ENCODE measurements around the gene GTF2H4. TPM values are rescaled to one million over a fixed set of nuclear protein-coding genes. Genes with fewer than 3 reads are reported as not detected.
A peak's percentile ranks its signal among the peaks of the same experiment; 100 is the strongest.

GTF2H4 gene
- total and polyA plus RNA-seq, 10 of the 15 experiments (the other 5 are each of a cell fraction or from before 2014, with no cell fraction given) = 1.1 to 43.8 (median 18.9) TPM

- in situ Hi-C loops (cut with MboI) = no loop called here
- WGBS (ENCODE audit: insufficient coverage, insufficient replicate concordance, low lambda C conversion rate, missing lambda C conversion rate) = 36% methylated on average over 1 of the region's 1 CpG
- no peak for FAIRE-seq
- TF ChIP-seq YBX1 (IDR thresholded peaks at IDR 0.05) (no peak), RELB (IDR thresholded peaks at IDR 0.05; ENCODE audit: low read depth) (peak; percentile 69; the same call in 1 of the 2 replicates), ATF7 (IDR thresholded peaks at IDR 0.05; ENCODE audit: low read depth) (no peak), PAX8 (IDR thresholded peaks at IDR 0.05) (no peak), BHLHE40 (IDR thresholded peaks at IDR 0.05; ENCODE audit: borderline replicate concordance in 1 of 2, low read depth in 2 of 2, low read length in 1 of 2) (peak; percentile 13 to 19; a peak in 1 of 4 replicates), IKZF1 (conservative IDR thresholded peaks at IDR 0.05) (peak; percentile 78), CBX5 (IDR thresholded peaks at IDR 0.05; ENCODE audit: low read depth) (no peak), BMI1 (IDR thresholded peaks at IDR 0.05; ENCODE audit: borderline replicate concordance) (peak; percentile 24; the same call in 1 of the 2 replicates), ATF2 (IDR thresholded peaks at IDR 0.05; ENCODE audit: low read length) (no peak), RAD51 (IDR thresholded peaks at IDR 0.05) (peak; percentile 30; the same call in 1 of the 2 replicates), NFYA (IDR thresholded peaks at IDR 0.05; ENCODE audit: borderline replicate concordance, low read depth, low read length) (no peak), STAT3 (IDR thresholded peaks at IDR 0.05; ENCODE audit: low read depth, low read length) (no peak), WRNIP1 (IDR thresholded peaks at IDR 0.05; ENCODE audit: borderline replicate concordance, low read depth, low read length) (no peak), HDGF (IDR thresholded peaks at IDR 0.05) (no peak), EP300 (IDR thresholded peaks at IDR 0.05; ENCODE audit: borderline replicate concordance in 1 of 2, control insufficient read depth in 1 of 2, low read depth in 2 of 2, low read length in 2 of 2) (peak in 1 of 2 experiments; percentile 35; a peak in 1 of 4 replicates), HDAC6 (IDR thresholded peaks at IDR 0.05; ENCODE audit: unreplicated experiment) (no peak), RUNX3 (IDR thresholded peaks at IDR 0.05; ENCODE audit: low read length) (peak; percentile 27; the same call in 1 of the 2 replicates), SKIL (IDR thresholded peaks at IDR 0.05; ENCODE audit: low read depth, poor library complexity, severe bottlenecking) (peak; percentile 52)
Observed at GRCh38 chr6:30900863-30901417, 7.1 kb upstream of the GTF2H4 start.

More at GRCh38 chr6:30900863-30901417, 7.1 kb upstream of the GTF2H4 start:
- peak; percentile 80 for ATAC-seq
- H2AFZ ChIP-seq (ENCODE audit: control insufficient read depth, low read depth, low read length) = no peak overlapping the region
- peak overlapping the region; percentile 41; the same call in 1 of the 2 replicates for H3K4me2 ChIP-seq (ENCODE audit: control insufficient read depth, insufficient read depth)
- ChIA-PET CTCF (interaction anchor here (0.7 to 2.0 kb wide), 4 partner anchors 13 to 69 kb away, joined by 3 to 14 read pairs (median 6); partner anchors contain the start of gene VARS2), RAD21 (ENCODE audit: unreplicated experiment) (interaction anchor here (0.7 to 3.8 kb wide), 8 partner anchors 10 to 228 kb away, joined by 3 to 31 read pairs (median 6); partner anchors contain the start of genes DDR1 and VARS2), POLR2A (interaction anchor here (1.1 to 6.0 kb wide), 3 partner anchors 11 to 17 kb away, joined by 3 to 37 read pairs (median 8); partner anchors contain the start of genes DDR1 and VARS2), SMC1A (ENCODE audit: uncharacterized antibody, unreplicated experiment) (interaction anchor here (1.3 to 2.3 kb wide), 6 partner anchors 12 to 72 kb away, joined by 4 to 9 read pairs (median 6); partner anchors contain the start of genes DDR1 and VARS2)
- no TSS peak for BruUV-seq (replicated peaks)
- no peak overlapping the region for H3K9ac ChIP-seq (ENCODE audit: control insufficient read depth, insufficient read depth, low read length)
- intact Hi-C loops (cut with micrococcal nuclease; ENCODE audit: unreplicated experiment) = loop anchor here (2.0 kb wide), 1 partner anchor 18 kb away; no protein-coding TSS in a partner anchor
- H3K4me3 ChIP-seq = no peak overlapping the region
- no peaks in the 10 kb centered on the region for H4K20me1 ChIP-seq (ENCODE audit: control insufficient read depth, insufficient read depth)
- no peak for DNase-seq (ENCODE audit: low read depth, low spot score)
- H3K79me2 ChIP-seq (ENCODE audit: control insufficient read depth, insufficient read depth, low read length) = no peaks in the 10 kb centered on the region
- H3K36me3 ChIP-seq (ENCODE audit: control insufficient read depth in 2 of 2, insufficient read depth in 2 of 2, low read length in 1 of 2) = peaks cover 4 to 10% of the 10 kb centered on the region in 2 experiments; a peak in 2 of 4 replicates
- no peaks in the 10 kb centered on the region for H3K27me3 ChIP-seq (replicated peaks in 1 of 2; ENCODE audit: control insufficient read depth in 2 of 2, insufficient read depth in 2 of 2, low read length in 1 of 2)
- peaks cover 32% of the 10 kb centered on the region for H3K4me1 ChIP-seq (ENCODE audit: control insufficient read depth, insufficient read depth, low read length)
- no peaks in the 10 kb centered on the region for H3K9me3 ChIP-seq (replicated peaks; ENCODE audit: control insufficient read depth, insufficient read depth, low read length)
- H3K27ac ChIP-seq (ENCODE audit: control insufficient read depth, insufficient read depth) = no peak overlapping the region; the same call in 1 of the 2 replicates
